22Rv1 (cell line): Measurements from ENCODE around the gene TRANK1.

Source experiments
- CTCF ChIP-seq: fragments of 450-650 bp; IDR thresholded peaks from 2 replicates; pipeline ENCODE4 v1.5.1; 2017; ENCODE audit warnings: mild to moderate bottlenecking
- ZFX ChIP-seq: fragments of 450-650 bp; IDR thresholded peaks from 2 replicates; pipeline ENCODE4 v1.6.1; 2017; ENCODE audit warnings: antibody characterized with exemption, borderline replicate concordance

GRCh38 chr3:36862076-36862755, 82.6 kb downstream of the TRANK1 start:
- TF ChIP-seq CTCF: no peak
- no peak for TF ChIP-seq ZFX
